GM21447 (cell line): ENCODE measurements around the gene IGSF9B.

Experiments used
- ATAC-seq: cut with Tn5 transposase; IDR thresholded peaks from one replicate; pipeline ENCODE4 v1.9.1; 2021; ENCODE audit not compliant: unreplicated experiment

Gene IGSF9B

DNA sequence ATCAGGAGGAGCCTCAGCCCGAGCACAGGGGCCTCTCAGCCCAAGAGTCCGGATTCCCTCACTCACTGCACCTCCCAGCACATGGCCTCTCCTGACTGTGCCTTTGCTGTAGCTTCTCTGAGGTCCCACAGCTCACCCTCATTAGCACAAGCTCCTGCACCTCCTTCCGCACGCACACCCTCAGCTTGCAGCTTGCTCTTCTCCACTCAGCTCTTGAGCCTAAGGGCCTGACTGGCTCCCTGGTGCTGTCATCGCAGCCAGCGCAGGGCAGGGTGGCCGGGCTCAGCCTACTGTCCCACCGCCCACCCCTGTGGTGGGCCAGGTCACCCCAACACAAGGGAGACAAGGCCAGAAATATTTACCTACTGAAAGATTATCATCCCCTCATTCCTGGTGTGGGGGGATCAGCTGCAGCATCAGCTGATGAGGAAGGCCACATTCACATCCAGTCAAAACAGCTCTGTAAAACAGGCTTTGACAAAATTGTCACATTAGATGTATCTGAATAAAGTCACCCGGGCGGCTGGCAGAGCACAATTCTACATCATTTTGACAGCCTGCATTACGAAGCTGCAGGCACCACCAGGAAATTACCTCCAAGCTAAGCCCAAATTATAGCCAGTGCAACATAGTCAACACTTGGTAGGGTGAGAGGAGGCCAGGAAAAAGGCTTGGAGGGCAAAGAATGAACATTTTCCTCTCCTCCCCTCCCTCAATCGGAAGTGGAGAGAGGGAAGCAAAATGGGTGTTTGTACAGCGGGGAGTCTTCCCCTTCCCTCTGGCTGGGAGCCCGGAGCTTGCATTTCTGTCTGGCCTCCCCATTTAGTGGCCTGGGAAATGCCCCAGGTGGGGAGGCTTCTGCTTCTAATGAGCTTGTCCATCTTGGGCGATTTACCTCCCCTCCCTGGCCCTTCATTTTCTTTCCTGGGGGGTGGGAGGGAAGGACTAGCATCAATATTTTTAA, 29.5 kb upstream of the IGSF9B start:
- ATAC-seq, result no peak

DNA sequence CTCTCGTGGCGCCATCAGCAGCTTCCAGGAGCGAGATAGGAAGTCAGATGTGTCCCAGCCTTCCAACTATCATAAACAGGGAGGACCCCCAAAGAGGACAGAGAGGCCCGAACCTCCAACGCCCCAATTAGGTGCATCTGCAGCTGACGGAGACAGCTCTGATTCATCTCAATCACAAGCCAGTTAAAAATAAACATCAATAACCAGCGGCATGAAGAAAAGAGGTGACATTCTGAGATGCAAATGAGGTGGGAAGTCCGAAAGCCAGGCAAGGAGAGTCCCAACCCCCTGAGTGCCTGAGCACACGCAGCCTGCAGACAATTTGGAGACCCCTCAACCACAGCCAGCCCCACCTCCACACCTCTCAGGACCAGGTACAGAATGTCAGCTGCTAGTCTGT, 28.1 kb upstream of the IGSF9B start:
- ATAC-seq, result no peak

DNA sequence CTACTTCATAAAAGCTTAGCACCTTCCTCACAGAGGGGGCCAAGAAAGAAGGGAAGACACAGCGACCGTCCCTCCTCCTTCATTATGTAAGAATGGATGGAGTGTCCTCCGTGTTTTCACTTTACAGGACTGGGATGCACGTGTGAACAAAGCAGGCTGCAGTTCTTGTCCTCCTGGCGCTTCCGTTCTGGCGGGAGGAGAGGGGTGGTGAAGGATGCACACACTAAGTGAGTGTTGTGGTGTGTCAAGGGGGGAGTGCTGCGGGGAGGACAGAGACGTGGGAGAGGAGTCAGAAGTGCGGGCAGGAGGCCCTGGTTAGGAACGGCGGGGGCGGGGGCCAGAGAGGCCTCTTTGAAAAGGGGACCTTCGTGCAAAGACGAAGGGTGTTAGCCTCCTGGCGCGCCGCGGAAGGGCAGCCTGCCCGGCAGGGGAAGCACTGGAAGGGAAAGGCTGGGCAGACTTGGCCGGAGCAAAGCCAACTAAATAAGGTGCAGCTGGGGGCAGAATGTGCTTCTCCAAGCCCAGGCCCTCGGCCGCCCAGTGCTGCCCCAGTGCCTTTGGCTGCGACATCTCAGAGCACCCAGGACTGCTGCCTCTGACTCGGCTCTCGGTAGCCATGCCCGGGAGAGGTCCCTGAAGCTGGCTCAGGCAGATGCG, 27.0 kb upstream of the IGSF9B start:
- no peak for ATAC-seq

DNA sequence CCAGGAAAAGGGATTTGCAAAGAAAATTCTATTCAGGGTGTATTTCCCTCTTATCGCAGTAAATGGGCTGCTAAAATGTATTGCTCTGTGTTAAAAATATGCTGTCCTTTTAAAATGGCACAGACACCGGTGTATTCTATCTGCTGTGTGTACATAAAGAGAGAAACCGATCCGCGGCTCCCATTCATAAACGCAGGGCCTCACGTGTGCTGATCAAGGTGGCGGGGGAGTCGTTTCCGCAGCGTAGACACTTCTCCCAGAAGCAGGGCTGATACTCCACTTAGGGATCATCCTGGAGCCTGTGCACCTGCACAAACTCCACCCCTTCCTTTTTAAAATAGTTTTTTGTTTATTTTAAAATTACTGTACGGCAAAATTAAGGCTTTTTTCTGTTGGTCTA, 26.1 kb upstream of the IGSF9B start:
- no peak for ATAC-seq

DNA sequence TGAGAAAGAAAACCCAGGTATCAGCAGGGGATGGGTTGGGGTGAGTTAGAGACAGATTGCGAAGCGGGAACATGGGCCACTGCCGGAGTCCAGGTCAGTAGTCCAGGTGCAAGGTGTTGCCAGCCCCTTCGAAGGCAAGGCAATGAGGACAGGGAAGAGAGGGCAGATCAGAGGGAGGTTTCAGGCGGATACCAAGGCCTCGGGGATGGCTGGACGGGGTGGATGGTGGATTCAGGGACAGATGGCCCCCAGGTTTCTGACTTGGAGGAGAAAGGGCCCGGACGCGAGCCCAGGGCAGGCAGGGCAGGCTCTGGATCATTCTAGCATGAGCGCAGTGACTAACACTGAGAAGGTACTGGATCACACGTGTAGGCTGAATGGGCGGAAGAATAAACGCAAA, 25.4 kb upstream of the IGSF9B start:
- ATAC-seq, result no peak

DNA sequence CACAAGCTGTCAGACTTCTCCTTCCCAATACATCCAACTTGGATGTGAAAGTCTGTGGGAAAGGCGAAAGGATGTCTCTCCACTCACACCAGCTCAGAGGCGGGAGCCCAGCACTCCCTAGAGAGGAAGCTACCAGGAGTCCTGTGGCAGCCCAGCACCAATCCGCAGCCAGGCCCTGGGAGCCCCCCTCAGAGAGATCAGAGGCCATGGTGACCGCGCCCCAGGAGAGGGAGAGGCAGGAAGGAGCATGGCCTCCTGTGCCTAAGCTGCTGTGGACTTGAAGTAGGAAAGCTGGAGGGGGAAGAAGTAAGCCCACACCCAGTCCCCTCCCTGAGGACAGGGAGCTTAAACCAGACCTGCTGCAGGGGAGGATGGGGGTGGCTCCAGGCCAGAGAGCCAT, 24.4 kb upstream of the IGSF9B start:
- no peak for ATAC-seq

DNA sequence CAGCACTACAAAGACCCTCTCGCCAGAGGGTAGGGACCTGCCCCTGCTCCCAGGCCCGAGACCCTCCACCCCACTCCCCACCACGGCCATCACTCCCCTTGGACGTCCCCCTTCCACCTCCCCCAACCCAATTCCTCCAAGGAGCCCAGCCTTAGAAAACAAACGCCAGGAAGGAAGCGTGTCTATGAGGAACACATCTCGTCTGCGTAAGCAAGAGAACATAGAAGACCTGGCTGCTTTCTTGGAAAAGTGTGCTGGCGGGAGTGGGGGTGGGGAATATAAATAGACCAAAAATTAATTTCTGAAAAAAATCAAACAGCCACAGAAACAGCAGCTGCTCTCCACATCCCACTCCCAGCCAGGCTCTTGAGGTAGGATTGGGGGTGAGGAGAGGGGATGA, 23.9 kb upstream of the IGSF9B start:
- ATAC-seq, result no peak

DNA sequence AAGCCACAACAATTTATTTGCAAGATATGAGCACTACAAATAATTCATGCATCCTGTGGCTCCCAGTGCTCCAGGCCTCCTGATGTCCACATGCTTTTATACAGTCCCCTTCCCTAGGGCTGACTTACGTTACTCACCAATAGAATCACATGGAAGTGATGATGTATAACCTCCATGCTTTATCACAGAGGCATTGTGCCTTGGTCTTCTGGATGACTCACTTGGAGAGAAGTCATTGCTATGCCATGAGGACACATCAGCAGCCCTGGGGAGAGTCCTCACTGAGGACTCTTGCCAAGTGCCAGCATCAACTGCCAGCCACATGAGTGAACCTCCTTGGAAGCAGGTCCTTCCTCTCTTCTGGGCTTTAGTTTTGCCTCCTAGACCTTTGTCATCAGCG, 22.0 kb upstream of the IGSF9B start:
- ATAC-seq, result no peak

DNA sequence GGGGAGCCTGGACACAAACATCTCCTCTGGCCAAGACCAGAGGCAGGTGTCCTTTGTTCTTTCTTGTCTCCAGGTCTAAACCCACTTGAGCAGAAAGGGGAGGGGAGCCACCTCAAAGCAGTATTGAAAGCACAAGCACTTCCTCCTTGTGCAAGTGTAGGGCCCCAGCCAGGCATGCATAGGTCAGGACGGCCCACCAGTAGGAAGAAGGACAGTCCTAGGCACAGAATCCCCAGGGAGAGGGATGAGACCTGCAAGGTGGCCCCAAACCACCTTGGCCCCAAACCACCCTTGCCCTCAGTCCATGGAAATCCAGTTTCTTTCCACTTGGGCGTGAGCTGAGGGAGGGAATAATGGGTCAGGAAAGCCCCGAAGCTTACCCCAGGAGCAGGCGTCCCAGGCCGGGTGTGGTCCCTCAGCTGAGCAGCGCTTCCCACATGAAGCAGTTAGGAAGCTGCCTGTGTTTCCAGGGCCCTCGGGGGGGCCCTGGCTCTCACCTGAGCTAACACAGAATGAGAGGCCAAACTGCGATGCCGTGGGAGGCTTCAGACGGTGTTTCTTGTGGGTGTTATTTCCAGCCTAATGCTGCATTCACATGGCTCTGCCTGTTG, 20.4 kb upstream of the IGSF9B start:
- peak; percentile 97 for ATAC-seq

DNA sequence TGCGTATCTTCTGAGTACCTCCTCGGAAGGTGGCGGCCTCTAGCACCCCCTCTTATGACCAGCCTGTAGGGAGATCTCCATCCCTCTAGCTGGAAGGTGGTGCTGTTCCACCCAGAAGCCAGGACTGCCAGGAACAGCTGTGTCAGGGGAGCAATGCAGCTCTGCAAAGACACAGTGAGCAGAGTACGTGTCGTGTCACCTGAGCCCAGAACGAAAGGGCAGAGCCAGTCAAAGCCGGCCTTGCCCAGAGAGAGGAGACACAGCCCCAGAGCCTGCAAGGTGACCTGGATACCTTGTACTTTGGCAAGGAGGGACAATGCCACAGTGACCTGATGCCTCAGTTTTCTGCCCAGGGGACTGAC, 18.7 kb upstream of the IGSF9B start:
- no peak for ATAC-seq

DNA sequence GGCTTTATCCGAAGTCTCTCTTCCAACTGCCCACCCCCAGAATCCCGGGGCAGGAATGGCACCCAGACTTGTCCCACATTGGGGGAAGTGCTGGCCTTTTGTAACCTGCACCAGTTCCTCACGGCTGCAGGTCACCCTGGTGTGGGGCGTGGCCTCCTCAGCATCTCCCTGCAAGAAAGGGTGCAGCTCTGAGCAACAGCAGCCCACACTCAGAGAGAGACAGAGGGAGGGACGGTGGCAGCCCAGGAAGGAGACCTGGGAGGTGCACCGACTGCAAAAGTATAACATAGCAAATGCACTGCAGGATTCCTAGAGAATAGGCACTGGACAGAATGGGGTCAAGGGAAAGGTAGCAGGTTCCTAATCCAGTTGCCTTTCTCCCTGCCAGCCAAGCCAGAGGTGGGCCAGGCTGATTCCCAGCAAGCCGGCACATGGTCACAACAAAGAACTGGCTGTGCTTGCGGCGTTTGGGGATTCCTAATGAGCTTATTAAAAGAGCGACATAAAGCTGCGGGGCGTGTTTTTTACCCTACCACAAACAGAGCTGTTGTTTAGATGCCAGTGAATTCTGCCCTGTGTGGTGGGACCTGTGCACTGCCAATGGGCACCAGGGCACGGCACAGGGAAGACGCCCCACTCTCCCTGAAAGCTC, 18.2 kb upstream of the IGSF9B start:
- ATAC-seq, result no peak

DNA sequence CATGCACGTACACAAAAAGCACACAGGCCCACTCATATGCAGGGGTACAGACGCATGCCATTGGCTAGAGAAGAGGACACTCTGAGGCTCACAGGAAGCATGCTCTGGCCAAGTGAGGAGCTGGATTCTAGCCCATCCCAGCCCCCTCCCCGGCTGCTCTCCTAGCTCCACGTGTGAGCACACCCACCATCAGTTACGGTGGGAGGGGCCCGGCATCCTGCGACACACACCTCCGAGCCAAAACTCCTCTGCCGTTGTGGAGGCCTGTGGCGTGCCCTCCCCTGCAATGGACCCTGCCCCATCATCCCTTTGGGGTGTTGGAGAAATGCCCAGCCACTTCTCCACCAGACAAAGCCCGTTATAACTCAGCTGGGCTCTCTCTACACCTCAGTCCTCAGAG, 15.1 kb upstream of the IGSF9B start:
- ATAC-seq, result no peak

DNA sequence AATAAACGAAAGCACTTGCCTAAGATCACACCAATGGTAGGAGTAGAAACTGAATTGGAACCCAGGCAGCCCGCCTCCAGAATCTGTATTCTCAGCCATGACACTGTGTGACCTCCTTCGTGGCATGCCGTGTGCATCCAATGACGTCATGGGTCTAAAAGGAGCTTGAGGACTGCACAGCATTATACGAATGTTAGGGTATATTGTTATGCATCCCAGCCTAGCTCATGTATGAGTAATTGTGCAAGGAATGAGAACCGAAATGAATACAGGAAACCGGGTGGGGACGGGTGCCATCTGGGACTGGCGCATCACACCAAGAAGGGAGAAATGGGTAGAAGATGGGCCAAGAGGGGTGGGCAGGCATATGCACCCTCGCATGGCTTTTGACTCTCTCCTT, 12.3 kb upstream of the IGSF9B start:
- ATAC-seq, result no peak

DNA sequence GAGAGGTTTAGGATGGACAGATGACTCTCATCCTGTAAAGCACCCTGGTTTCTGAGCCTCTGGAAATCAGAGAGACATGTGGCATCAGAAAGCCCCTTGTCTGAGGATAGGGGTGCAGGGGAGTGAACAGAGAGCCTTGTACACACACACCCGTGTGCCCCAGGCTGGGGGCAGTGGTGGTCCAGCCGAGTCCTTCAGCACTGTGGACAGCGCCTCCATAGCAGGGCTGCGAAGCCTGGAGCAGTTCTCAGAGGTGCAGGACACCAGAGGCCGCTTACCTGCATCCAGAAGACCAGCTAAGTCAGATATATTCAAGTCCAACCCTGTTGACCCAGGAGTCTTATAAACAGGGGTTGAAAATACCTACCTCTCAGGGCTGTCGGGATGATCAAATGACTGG, 11.5 kb upstream of the IGSF9B start:
- ATAC-seq, result no peak

DNA sequence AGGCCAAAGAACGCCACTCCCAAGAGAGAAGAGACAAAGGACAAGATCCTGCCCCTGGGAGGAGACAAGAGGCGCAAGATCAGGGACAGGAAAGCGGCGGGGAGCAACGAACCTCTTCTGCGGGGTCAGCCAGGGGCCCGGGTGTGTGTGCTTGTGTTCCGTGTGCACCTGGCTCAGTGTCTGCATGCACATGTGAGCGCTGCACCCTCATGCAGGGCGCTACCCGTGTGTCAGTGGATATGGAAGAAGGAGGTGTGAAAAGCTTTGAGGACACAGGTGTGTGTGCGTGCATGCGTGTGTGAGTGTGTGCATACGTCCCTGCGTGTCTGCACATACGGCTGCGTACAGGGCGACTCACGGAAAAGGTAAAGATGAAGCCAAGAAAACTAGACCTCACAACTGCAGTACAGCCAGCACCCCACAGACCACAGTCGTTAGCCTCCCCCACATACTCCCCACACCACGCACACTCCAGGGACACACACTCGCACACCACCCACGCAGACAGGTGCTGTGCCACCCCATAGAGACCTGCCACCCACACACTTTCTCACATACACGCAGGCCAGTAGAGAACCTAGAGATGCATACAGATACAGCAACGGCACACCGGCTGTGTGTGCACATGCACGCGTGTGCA, 11.0 kb upstream of the IGSF9B start:
- no peak for ATAC-seq

DNA sequence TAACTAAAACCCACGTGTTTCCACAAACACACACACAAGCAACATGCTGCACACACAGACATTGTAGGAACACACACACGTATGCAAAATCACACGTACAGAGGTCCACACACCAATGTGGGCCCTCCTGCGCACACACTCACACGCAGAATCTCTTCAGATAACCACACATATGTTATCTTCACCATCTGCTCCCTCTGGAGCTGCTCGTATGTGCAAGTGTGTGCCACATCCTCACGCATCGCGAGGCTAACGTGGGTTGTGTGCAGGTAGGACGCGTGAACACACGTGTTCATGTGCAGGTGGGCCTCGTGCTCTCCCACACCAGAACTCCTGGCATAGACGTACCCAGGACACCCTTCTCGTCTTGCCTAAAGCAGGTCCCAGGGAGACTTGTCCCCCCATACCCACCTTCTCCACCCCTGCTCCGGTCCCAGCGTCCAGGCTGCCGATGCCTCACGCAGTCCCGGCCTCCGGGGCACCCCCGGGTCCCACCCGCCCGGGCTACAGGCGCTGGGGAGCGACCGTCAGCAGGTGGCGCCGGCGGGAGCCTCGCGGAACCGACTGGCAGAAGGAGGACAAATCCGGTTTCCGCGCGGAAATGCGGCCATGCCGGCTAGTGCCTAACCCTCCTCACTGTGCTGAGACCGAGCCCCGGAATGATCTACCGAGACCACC, 10.3 kb upstream of the IGSF9B start:
- no peak for ATAC-seq

DNA sequence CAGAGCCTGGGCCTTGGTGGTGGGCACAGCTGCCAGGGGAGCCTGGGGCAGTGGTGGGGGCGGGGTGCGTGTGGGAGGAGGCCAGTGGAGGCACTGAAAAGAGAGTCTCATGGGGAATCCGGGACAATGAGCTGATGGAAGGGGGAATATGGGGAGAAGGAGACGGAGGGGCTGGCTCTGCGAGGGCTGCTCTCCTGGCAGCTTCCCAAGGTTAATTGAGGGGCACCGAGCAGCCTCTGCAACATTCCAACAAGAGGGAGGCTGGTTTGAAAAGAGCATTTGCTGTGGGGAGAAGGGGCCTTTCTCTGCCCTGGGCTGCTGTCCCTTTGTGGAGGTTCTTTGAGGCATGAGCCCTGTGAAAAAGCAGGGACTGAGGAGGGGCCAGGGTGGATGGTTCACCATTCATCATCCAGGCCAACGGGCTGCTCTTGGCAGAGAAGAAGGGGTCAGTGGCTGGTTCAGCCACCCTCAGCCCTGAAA, 9.4 kb upstream of the IGSF9B start:
- no peak for ATAC-seq

DNA sequence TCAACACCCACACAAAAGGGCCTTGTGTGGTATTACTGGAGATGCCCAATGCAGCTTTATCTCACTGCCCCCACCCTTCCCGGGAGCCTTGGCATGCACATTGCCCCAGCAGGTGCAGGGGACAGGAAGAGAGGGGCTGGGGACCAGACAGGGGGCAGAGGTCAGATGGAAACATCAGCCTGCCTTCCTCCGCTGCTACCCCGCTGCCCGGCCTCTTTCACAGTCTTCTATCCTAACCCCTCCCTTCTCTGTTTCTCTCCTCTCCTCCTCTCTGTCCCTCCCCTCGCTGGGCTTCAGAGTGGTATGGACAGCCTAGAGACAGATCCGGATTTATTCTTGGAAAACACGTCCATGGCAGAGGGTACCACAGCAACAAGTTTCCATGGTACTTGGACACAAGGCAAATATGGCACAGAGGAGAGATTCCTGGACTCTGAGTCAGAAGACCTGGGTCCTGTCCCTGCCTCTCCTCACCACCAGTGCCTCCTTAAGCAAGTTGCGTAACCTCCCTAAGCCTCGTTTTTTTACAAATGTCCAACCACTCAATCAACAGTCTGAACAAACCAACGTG, 8.3 kb upstream of the IGSF9B start:
- no peak for ATAC-seq

DNA sequence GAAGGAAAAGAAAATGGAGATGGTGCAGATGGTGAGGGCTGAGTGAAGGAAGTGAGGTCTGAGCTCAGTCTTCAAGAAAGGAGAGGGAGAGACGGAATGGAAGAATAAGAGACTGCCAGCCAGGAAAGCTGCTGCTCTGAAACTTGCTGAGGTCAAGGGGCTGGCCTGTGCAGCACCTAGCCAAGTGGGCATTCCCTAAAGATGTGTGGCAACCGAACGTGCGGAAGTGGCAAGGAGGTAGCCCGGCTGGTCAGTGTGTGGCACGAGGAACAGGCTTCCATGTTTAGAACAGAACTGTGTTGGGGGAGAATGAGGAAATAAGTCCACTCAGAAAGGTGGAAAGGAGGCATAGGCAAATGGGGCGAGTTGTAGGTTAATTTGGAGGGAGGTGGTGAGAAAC, 7.6 kb upstream of the IGSF9B start:
- ATAC-seq, result no peak

DNA sequence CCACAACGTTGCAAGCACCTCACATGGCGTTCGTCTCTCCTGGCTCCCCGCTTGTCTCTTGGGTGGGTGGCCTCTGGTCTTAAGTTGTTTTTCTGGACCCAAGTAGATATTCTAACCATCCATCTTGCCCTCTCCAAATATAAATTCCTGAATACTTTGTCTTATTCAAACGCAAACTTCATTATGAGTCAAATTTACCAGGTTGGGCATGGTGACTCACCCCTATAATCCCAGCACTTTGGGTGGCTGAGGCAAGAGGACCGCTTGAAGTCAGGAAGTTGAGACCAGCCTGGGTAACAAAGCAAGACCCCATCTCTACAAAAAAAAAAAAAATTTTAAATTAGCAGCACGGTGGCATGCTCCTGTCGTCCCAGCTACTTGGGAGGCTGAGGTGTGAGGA, 5.1 kb upstream of the IGSF9B start:
- ATAC-seq, result no peak
